HL-60/S4 treated with phorbol 12-myristate 13-acetate at 8.2 ng/mL for 4 days and 3 days (cell line): ENCODE data around the gene ASGR1.

Experiments
- in situ Hi-C: fragments of 300-500 bp; cut with MboI; formaldehyde crosslinking; loops from 2 replicates; pipeline ENCODE4 v1.15.0; 2022; ENCODE audit warnings: low sequenced_read_pairs

The ASGR1 gene

GRCh38 chr17:7216242-7217112 lies 37.3 kb upstream of the ASGR1 start:
- in situ Hi-C loops: no loop called here

- in situ Hi-C loops: no loop called here
These were observed 36.5 kb upstream of the ASGR1 start for GRCh38 chr17:7215652-7216180.

GRCh38 chr17:7215136-7215638 lies 36.0 kb upstream of the ASGR1 start:
- in situ Hi-C loops: no loop called here

GRCh38 chr17:7214300-7215135 lies 35.3 kb upstream of the ASGR1 start:
- in situ Hi-C loops: no loop called here

- in situ Hi-C loops: no loop called here
These were observed 34.7 kb upstream of the ASGR1 start for GRCh38 chr17:7213895-7214299.

- in situ Hi-C loops: no loop called here
These were observed 32.5 kb upstream of the ASGR1 start for GRCh38 chr17:7211491-7212273.

GRCh38 chr17:7208754-7209460 lies 29.7 kb upstream of the ASGR1 start:
- in situ Hi-C loops: no loop called here

- in situ Hi-C loops: no loop called here
These were observed 28.9 kb upstream of the ASGR1 start for GRCh38 chr17:7208027-7208571.

GRCh38 chr17:7207120-7208001 lies 28.2 kb upstream of the ASGR1 start:
- in situ Hi-C loops: no loop called here

- in situ Hi-C loops: no loop called here
These were observed 26.4 kb upstream of the ASGR1 start for GRCh38 chr17:7205561-7205960.

GRCh38 chr17:7204828-7205461 lies 25.8 kb upstream of the ASGR1 start:
- in situ Hi-C loops: no loop called here

- in situ Hi-C loops: no loop called here
These were observed 25.2 kb upstream of the ASGR1 start for GRCh38 chr17:7204336-7204735.

GRCh38 chr17:7203391-7203790 lies 24.2 kb upstream of the ASGR1 start:
- in situ Hi-C loops: no loop called here

- in situ Hi-C loops: no loop called here
These were observed 17.7 kb upstream of the ASGR1 start for GRCh38 chr17:7196651-7197401.

- in situ Hi-C loops: no loop called here
These were observed 16.8 kb upstream of the ASGR1 start for GRCh38 chr17:7195971-7196370.

GRCh38 chr17:7192271-7192937 lies 13.2 kb upstream of the ASGR1 start:
- in situ Hi-C loops: no loop called here
